Measurements from ENCODE around the gene TMEM170B. TPM values are rescaled to one million over a fixed set of nuclear protein-coding genes. Genes with fewer than 3 reads are reported as not detected.

The TMEM170B gene
- total and polyA plus RNA-seq, 2 of the 8 experiments (the other 6 are each of a cell fraction or from before 2014, with no cell fraction given), result 0.80 to 4.3 TPM

DNA sequence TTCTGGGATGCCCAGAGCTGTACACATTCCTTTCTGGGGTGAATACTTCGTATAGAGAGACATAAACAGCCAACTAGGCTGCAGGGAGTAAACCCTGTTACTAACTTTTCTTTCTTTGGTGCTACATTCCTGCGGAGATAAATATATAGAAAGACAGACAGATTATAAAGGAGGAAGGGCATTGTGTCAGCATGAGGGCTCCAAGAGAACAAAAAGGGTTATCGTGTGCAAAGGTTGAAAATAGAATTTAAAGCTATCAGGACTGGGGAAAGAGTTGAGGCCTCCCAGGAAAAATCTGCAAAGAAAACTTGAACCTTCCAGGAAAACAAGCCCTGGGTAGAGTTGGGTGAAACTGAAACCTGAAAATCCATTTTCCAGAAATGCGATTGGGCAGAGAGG is 68.0 kb downstream of the TMEM170B start (continued):
- TF ChIP-seq FOSL1 (IDR thresholded peaks at IDR 0.05; ENCODE audit: insufficient read depth, low read depth, low read length) (no peak), CHD2 (IDR thresholded peaks at IDR 0.05; ENCODE audit: low read length) (no peak), NANOG (IDR thresholded peaks at IDR 0.05; ENCODE audit: insufficient read depth, low read depth, low read length, poor library complexity, severe bottlenecking) (no peak), CTBP2 (IDR thresholded peaks at IDR 0.05; ENCODE audit: borderline replicate concordance, insufficient read depth, insufficient read length, low read length) (no peak)
